ENCODE data around the gene ATP5F1D. TPM values are rescaled to one million over a fixed set of nuclear protein-coding genes. Genes with fewer than 3 reads are reported as not detected.

The ATP5F1D gene
- total and polyA plus RNA-seq, 2 donors (not counting 3 experiments of a cell fraction or from before 2014, with no cell fraction given): 167 to 192 TPM

DNA sequence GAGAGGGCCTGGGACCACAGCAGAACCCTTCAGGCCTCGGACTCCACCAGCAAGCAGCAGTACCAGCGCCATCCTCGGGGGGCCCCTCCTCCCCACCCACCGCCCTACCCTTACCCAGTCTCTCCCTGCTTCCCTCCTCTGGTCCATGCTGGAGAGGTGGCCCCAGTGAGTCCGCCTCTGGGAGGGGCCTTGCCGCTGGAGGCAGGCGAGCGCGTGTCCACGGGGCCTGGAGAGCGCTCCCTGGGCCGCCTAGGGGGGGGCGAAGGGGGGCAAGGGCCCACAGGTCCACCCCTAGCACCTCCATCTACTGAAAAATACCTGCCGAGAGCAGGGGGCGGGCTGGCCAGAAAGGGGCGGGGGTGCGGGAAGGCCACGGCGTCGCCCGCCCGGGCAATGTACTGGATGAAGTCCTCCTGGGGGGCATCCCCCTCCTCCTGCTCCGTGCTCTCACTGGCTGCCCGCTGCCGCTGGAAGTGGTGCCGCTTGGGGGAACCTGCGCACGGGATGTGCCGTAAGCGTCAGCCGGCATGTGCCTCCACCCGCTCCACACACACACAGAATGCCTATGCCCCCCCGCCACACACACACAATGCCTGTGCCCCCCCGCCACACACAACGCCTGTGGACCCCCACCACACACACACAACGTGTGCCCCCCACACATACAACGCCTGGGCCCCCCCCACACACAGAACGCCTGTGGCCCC lies 10.6 kb upstream of the ATP5F1D start:
- DNase-seq (ENCODE audit: low read depth, low spot score) (no peak), FAIRE-seq (no peak)
- TF ChIP-seq POLR2A (IDR thresholded peaks at IDR 0.05; ENCODE audit: low read depth, low read length) (no peak), POLR2AphosphoS5 (IDR thresholded peaks at IDR 0.05; ENCODE audit: insufficient read depth, low read depth, low read length) (no peak), FOS (IDR thresholded peaks at IDR 0.05; ENCODE audit: borderline replicate concordance, insufficient read depth, low read length) (no peak), MYC (IDR thresholded peaks at IDR 0.05; ENCODE audit: low read depth, low read length) (no peak), EZH2 (IDR thresholded peaks at IDR 0.05; ENCODE audit: borderline replicate concordance, low read depth, low read length, severe bottlenecking) (no peak), MAX (IDR thresholded peaks at IDR 0.05; ENCODE audit: insufficient read depth, insufficient read length) (no peak), JUN (IDR thresholded peaks at IDR 0.05; ENCODE audit: borderline replicate concordance, insufficient read depth, insufficient read length, low read depth) (no peak), GATA2 (IDR thresholded peaks at IDR 0.05; ENCODE audit: insufficient read depth, insufficient read length, low read depth, low read length) (no peak)
- TF ChIP-seq, protein P1, sequence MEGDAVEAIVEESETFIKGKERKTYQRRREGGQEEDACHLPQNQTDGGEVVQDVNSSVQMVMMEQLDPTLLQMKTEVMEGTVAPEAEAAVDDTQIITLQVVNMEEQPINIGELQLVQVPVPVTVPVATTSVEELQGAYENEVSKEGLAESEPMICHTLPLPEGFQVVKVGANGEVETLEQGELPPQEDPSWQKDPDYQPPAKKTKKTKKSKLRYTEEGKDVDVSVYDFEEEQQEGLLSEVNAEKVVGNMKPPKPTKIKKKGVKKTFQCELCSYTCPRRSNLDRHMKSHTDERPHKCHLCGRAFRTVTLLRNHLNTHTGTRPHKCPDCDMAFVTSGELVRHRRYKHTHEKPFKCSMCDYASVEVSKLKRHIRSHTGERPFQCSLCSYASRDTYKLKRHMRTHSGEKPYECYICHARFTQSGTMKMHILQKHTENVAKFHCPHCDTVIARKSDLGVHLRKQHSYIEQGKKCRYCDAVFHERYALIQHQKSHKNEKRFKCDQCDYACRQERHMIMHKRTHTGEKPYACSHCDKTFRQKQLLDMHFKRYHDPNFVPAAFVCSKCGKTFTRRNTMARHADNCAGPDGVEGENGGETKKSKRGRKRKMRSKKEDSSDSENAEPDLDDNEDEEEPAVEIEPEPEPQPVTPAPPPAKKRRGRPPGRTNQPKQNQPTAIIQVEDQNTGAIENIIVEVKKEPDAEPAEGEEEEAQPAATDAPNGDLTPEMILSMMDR (IDR thresholded peaks at IDR 0.05; ENCODE audit: extremely low read depth in 1 of 2, insufficient read depth in 1 of 2, low read depth in 1 of 2, low read length in 2 of 2): no peak
- Histone ChIP-seq H2AFZ (ENCODE audit: low read depth, low read length) (no peak overlapping the region), H3K36me3 (ENCODE audit: control insufficient read depth in 2 of 2, extremely low read depth in 1 of 2, insufficient read depth in 2 of 2, low read length in 2 of 2) (peaks cover 0 to 18% of the 10 kb centered on the region in 2 experiments), H4K20me1 (replicated peaks; ENCODE audit: control insufficient read depth, extremely low read depth, insufficient read depth, low read length) (no peaks in the 10 kb centered on the region), H3K4me3 (replicated peaks in 1 of 3; ENCODE audit: insufficient read depth in 1 of 3, low read depth in 1 of 3, low read length in 3 of 3) (no peak overlapping the region), H3K79me2 (ENCODE audit: control insufficient read depth, insufficient read depth, low read length) (no peaks in the 10 kb centered on the region), H3K9ac (replicated peaks; ENCODE audit: extremely low read depth, insufficient read depth, low read length) (no peak overlapping the region), H3K9me1 (replicated peaks; ENCODE audit: control insufficient read depth, extremely low read depth, insufficient read depth, low read length) (no peaks in the 10 kb centered on the region), H3K27ac (ENCODE audit: insufficient read depth, low read depth, low read length) (no peak overlapping the region), H3K9me3 (replicated peaks; ENCODE audit: control insufficient read depth, insufficient read depth, low read length) (no peaks in the 10 kb centered on the region), H3K4me1 (ENCODE audit: control insufficient read depth, extremely low read depth, insufficient read depth, low read length) (peaks cover 10% of the 10 kb centered on the region), H3K4me2 (ENCODE audit: insufficient read depth, low read length) (no peak overlapping the region), H3K27me3 (ENCODE audit: control insufficient read depth in 2 of 2, insufficient read depth in 2 of 2, low read length in 2 of 2) (no peaks in the 10 kb centered on the region)
- no TSS peak for BruUV-seq (replicated peaks)
- dilution Hi-C loops (cut with MboI; ENCODE audit: extremely low pct_ligation_motif_present, low sequenced_read_pairs) (no loop called here), intact Hi-C loops (cut with micrococcal nuclease) (no loop called here)
- ChIA-PET CTCF (no interaction called here), POLR2A (no interaction called here)

All from endothelial cell of umbilical vein (primary cell).